Spinal cord (tissue), 10 donors: ENCODE results near the gene LBH. TPM values are rescaled to one million over a fixed set of nuclear protein-coding genes. Genes with fewer than 3 reads are reported as not detected.

Experiments
- DNase-seq, 6 donors: peaks; one replicate each; pipeline versions ENCODE4 v3.0.0 to v3.0.0-alpha.2; 2013 to 2015; ENCODE audit warnings: low spot score in 6 of 6, low read depth in 4 of 6
- H3K27ac ChIP-seq: one replicate; pipeline ENCODE4 v1.5.1; 2013; ENCODE audit warnings: low read depth, low read length, control low read depth
- H3K27me3 ChIP-seq: one replicate; pipeline ENCODE4 v1.6.1; 2013; ENCODE audit warnings: low read length; ENCODE audit not compliant: control insufficient read depth, insufficient read depth
- H3K36me3 ChIP-seq: one replicate; pipeline ENCODE4 v1.6.1; 2013; ENCODE audit warnings: low read length; ENCODE audit not compliant: control insufficient read depth, insufficient read depth
- H3K4me1 ChIP-seq: one replicate; pipeline ENCODE4 v1.6.1; 2013; ENCODE audit warnings: low read length; ENCODE audit not compliant: control insufficient read depth, insufficient read depth
- H3K4me3 ChIP-seq: one replicate; pipeline ENCODE4 v1.5.1; 2013; ENCODE audit warnings: low read depth, low read length, control low read depth
- H3K9me3 ChIP-seq: one replicate; pipeline ENCODE4 v1.6.1; 2013; ENCODE audit warnings: low read length; ENCODE audit not compliant: control insufficient read depth, insufficient read depth
- WGBS: methylation state at CpG from one replicate; pipeline ENCODE4 v1.1.5; 2013; ENCODE audit warnings: missing lambda C conversion rate; ENCODE audit not compliant: insufficient coverage; 5-methylcytosine and 5-hydroxymethylcytosine counted together
- polyA plus RNA-seq, 2 donors: library from polyadenylated mRNA; unstranded; fragments of 120-200 nt; gene quantifications; one replicate each; pipeline ENCODE4 v1.2.1, GENCODE V29; 2013; ENCODE audit not compliant: insufficient read length in 2 of 2
- total RNA-seq, 2 donors: library from RNA; depleted of rRNA in 1 of 2; stranded (reverse); fragments of 120-200 nt in 1 of 2; fragments of >200 nt in 1 of 2; gene quantifications; one replicate each; pipeline versions ENCODE4 v1.2.3 to v1.2.4, GENCODE V29; 2013 to 2014
- donor health status: healthy.

The LBH gene
- total and polyA plus RNA-seq, 4 donors = 34.3 to 54.4 (median 43.8) TPM

DNA sequence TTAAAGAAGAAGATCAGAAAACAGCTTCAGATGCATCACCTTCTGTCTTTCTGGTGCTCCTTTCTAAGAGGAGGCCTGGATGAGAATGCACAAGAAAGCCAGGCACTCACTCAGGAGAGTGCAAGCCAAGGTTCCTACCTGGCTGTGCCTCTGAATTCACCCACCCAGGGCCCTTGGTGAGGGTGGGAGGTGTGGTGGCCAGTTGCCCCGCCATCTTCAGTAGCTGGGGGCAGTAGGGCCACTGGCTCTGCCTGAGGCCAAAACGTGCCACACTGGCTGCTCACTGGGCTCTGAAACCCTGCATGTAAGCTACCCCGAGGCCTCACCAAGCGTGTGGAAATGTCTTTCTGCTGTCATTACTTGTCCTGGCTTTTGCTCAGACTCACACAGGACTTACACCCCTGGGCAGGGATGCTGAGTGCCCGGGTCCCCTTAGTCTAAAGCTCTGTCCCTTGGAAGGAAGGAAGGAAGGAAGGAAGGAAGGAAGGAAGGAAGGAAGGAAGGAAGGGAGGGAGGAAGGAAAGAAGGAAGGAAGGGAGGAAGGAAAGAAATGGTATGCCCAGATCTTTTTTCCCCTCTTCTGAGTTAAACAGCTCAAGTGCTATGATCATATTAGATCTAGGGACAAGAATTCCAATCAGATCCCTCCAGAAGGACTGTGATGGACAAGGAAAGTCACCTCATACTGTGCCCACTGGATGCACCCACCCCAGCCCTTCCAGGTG lies 8.5 kb upstream of the LBH start:
- Histone ChIP-seq H3K36me3 (no peaks in the 10 kb centered on the region), H3K4me1 (no peaks in the 10 kb centered on the region), H3K27me3 (no peaks in the 10 kb centered on the region), H3K9me3 (no peaks in the 10 kb centered on the region), H3K4me3 (no peak overlapping the region), H3K27ac (no peak overlapping the region)
- 75% methylated on average over 2 of the region's 5 CpGs for WGBS
- DNase-seq = no peak

DNA sequence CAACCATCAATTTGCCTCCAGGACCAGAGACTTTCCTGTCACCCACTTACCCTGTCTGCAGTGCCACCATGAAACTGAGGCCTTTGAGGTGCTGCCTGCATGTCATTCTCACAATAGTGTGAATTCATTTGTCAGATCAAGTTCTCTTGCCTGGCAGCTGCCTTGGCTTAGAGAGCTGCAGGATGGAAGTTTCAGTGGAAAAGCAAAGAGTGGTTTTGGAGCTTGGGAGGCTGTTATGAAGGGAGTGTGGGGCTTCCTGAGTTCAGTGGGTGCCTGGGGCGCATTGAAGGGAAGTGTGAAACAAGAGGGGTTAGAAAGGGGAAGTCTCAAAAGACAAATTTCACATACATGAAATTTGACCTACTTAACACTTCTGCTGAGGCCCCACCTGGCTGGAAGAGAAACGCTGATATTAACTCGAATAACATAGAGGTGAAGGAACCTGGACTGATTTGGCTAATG lies 7.9 kb upstream of the LBH start:
- Histone ChIP-seq H3K36me3 (no peaks in the 10 kb centered on the region), H3K27me3 (no peaks in the 10 kb centered on the region), H3K27ac (no peak overlapping the region), H3K9me3 (no peaks in the 10 kb centered on the region), H3K4me3 (no peak overlapping the region), H3K4me1 (no peaks in the 10 kb centered on the region)
- no CpG with 5 or more reads among the region's 3 CpGs for WGBS
- no peak for DNase-seq

DNA sequence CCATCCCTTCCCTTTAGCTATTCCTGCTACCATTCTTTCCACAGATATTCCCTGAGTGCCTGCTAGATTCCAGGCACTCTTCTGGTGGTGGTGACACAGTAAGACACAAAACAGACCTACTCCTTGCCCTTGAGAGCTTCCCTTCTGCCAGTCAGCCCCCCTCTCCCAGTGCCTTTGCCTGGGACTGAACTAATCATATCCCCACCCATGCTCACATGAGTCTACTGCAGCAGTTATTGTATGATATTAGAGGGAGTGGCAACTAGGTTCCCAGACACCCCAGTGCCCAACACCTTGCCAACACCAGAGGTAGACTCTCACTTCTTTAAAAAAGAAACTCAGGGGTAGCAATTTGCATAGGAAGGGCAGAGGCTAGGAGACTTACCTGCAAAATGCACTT lies 7.2 kb upstream of the LBH start:
- DNase-seq = no peak
- H3K27ac ChIP-seq = no peak overlapping the region

DNA sequence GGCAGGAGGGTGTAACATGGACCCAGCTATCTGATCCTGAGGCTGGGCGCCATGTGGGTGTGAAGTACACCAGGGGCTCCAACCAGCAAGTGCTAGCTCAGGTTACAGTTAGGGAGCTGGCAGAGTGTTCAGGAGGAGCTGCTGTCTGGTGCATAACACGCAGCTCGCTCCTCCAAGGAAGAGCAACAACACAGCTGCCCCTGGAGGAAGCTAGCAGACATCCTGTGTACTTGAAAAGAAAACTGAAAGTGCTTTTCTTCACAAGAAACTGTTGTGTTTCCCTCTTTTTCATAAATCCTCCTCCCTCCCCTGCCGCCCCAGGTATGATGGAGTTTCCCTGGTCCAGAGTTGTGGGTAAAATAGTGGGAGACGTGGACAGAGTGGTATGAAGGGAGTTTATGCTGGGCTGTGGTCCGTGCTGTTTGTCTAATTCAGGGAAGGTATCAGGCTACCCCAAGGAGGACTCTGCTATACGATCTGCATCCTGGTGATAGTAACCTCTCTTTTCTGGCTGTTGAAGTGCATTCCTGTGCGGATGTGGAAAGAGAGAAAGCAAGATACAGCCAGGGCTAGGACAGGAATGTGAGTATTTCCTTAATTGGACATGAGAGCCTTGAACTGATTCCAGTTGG lies 6.1 kb upstream of the LBH start:
- no peaks in the 10 kb centered on the region for H3K9me3 ChIP-seq
- no peaks in the 10 kb centered on the region for H3K27me3 ChIP-seq
- peaks cover under 1% of the 10 kb centered on the region for H3K4me1 ChIP-seq
- 56% methylated on average over 8 of the region's 8 CpGs for WGBS
- no peaks in the 10 kb centered on the region for H3K36me3 ChIP-seq
- peak overlapping the region; percentile 7 for H3K4me3 ChIP-seq
- H3K27ac ChIP-seq = peak overlapping the region; percentile 74
- peak in 1 of 6 donors; percentile 53 for DNase-seq

More for the DNA sequence above, 7.2 kb upstream of the LBH start:
- Histone ChIP-seq H3K36me3 (no peaks in the 10 kb centered on the region), H3K4me1 (no peaks in the 10 kb centered on the region), H3K4me3 (no peak overlapping the region), H3K27me3 (no peaks in the 10 kb centered on the region), H3K9me3 (no peaks in the 10 kb centered on the region)

DNA sequence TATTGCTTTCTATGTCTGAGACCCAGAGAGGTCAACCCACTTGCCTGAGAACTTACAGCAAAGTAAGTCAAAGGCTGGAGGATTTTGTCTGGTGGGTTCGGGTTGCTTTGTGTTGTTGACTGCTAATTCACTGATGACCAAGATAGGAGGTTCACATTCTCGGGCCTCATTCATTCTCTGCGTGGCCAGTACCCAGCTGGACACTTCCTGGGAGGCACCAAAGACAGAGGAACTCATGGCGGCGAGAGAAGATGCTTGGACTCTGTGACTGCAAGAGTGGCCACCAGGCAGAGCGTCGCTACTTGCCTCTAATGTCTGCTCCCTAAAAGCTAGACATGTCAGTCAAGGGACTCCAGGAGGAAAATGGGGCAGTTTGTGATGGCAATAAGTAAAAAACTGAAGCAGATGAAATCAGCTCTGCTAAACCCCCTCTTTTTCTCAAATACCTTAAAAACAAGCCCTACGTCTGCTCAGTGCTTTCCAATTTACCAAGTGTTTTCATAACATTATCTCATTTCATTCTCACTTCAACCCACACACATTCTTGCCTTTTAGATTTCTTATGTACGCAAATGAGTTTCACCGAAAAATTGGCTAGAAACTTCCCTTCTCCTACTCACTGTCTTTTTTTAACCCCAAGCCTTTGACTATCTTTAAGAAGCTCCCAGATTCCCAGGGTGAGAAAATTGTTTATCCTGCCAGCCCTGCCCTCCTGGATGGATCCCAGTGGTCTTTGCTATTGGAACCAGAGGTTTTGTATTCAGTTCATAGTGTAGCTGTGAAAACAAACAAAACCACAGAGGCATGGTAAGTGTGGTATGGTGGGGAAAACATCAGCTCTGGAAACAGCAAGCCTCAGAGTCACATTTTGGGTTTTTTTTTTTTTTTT lies 4.9 kb upstream of the LBH start:
- Histone ChIP-seq H3K9me3 (no peaks in the 10 kb centered on the region), H3K27me3 (no peaks in the 10 kb centered on the region), H3K36me3 (no peaks in the 10 kb centered on the region), H3K4me1 (peaks cover 7% of the 10 kb centered on the region), H3K4me3 (no peak overlapping the region), H3K27ac (peak overlapping the region; percentile 22)
- peak in 1 of 6 donors; percentile 36 for DNase-seq
- 79% methylated on average over 10 of the region's 10 CpGs for WGBS

DNA sequence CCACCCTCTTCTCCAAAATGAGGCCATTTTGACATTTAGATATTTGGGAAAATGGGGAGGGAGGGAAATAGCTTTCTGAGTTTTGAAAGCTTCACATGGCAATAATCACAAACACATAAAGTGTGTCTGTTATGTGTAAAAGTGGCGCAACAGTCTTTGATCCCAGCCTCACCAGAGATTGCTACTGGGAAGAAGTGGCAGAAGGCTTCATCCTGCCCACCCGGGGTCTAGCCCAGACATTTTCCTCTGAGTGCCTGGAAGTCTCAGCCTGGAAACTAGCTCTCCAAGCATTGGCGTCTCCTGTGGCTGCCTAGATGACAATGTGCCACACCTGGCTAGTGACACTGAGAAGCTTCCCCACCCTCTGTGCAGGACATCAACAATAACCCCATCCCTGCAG lies 1.7 kb upstream of the LBH start:
- Histone ChIP-seq H3K36me3 (no peaks in the 10 kb centered on the region), H3K4me1 (peaks cover 28% of the 10 kb centered on the region), H3K27me3 (peaks cover 5% of the 10 kb centered on the region), H3K9me3 (no peaks in the 10 kb centered on the region), H3K27ac (no peak overlapping the region), H3K4me3 (no peak overlapping the region)
- DNase-seq = no peak
- 88% methylated on average over 3 of the region's 3 CpGs for WGBS

DNA sequence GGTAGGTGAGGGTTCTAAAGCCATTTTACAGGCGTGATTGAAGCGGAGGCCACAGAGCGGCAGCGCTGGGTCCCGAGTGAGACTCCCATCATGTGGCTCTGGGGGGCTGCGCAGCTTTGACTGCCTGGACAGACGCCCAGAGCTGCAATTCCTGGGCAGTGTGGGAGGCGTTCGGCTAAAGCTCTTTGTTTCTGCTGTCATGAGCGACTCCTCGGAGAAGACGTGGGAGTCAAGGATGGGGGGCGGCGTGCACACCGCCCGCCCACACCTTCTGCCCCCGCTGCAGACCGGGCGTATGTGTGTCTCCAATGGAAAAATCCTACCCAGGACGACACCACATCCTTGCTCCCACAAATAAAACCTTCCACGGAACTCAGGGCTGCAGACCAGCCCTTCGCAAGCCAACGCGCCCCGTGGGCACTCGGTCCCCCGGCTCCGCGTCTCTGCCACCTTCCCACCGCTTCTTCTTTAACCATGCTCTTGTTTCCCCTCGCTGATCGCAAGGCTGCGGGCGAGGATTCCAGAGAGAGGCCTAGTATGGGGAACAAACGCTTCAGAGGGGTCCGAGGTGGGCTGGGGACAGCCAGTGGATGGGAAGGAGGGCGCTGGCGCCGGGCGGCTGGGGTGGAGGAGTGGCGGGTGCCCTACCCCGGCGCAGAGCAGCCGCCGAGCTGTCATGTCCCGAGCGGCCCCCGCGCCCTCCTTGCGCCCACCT lies 680 bp upstream of the LBH start:
- Histone ChIP-seq H3K27me3 (peaks cover 5% of the 10 kb centered on the region), H3K36me3 (peaks cover 5% of the 10 kb centered on the region), H3K4me1 (peaks cover 34% of the 10 kb centered on the region), H3K9me3 (no peaks in the 10 kb centered on the region), H3K27ac (peak overlapping the region; percentile 62), H3K4me3 (peak overlapping the region; percentile 54)
- WGBS = under 1% methylated on average over 50 of the region's 50 CpGs
- DNase-seq = peak in 5 of 6 donors; percentile 40 to 92 (median 56)

DNA sequence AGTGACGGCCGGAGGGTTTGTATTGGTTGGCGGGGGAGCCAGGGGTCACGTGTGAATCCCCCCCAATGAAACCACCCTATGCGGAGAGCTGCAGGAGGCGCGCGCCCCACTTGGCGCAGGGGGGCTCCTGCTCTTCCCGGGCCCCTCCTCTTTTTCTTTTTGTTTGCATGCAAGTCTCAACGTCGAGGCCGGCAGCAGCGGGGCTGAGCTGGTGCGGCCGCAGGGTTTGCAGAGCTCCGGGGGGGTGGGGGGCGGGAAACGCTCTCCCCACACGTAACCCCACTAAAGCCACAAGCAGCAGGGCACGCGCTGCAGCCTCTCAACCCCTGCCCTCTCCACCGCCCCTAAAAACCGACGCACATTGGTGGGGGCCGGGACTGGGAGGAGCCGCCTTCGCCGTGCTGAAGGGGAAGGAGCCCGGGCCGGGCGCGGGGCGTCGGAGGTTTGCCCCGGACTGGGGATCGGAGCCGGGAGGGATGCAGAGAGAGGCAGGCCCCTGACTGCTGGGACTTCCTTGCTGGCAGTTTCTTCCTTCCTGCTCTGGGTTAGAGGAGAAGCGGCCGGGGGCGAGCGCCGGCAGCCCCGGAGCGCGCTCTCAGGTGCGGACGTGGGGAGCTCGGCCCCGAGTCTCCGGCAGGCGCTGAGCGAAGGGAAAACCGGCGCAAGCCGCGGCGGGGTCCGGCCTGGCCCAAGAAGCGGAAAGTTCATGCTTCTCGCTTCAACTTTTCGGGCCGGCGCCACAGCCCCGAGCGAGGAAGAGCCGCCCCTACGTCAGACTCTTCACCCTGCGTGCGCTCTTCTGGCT lies 864 bp downstream of the LBH start:
- H3K27ac ChIP-seq = peak overlapping the region; percentile 54
- peaks cover 10% of the 10 kb centered on the region for H3K36me3 ChIP-seq
- WGBS = under 1% methylated on average over 62 of the region's 70 CpGs
- peak in 4 of 6 donors; percentile 50 to 97 (median 82) for DNase-seq
- peak overlapping the region; percentile 54 for H3K4me3 ChIP-seq
- H3K27me3 ChIP-seq = peaks cover 5% of the 10 kb centered on the region
- no peaks in the 10 kb centered on the region for H3K9me3 ChIP-seq
- peaks cover 34% of the 10 kb centered on the region for H3K4me1 ChIP-seq
